ENCODE data around the gene FGD5. TPM values are rescaled to one million over a fixed set of nuclear protein-coding genes. Genes with fewer than 3 reads are reported as not detected.

FGD5 gene, protein sequence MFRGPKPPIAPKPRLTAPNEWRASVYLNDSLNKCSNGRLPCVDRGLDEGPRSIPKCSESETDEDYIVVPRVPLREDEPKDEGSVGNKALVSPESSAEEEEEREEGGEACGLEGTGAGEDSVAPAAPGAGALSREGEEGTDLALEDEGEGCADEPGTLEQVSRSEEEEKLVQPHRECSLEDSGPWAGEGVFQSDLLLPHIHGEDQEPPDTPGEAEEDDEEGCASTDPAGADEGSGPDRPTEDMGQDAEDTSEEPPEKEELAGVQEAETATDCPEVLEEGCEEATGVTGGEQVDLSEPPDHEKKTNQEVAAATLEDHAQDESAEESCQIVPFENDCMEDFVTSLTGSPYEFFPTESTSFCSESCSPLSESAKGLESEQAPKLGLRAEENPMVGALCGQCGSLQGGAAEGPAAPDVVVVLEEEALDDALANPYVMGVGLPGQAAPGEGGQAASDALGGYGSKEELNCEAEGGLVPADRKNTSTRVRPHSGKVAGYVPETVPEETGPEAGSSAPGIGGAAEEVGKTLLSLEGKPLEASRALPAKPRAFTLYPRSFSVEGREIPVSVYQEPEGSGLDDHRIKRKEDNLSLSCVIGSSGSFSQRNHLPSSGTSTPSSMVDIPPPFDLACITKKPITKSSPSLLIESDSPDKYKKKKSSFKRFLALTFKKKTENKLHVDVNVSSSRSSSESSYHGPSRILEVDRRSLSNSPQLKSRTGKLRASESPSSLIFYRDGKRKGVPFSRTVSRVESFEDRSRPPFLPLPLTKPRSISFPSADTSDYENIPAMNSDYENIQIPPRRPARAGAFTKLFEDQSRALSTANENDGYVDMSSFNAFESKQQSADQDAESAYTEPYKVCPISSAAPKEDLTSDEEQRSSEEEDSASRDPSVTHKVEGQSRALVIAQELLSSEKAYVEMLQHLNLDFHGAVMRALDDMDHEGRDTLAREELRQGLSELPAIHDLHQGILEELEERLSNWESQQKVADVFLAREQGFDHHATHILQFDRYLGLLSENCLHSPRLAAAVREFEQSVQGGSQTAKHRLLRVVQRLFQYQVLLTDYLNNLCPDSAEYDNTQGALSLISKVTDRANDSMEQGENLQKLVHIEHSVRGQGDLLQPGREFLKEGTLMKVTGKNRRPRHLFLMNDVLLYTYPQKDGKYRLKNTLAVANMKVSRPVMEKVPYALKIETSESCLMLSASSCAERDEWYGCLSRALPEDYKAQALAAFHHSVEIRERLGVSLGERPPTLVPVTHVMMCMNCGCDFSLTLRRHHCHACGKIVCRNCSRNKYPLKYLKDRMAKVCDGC (N-terminal part only)
- 16.2 TPM for total RNA-seq

- intact Hi-C loops (cut with DNase I): no loop called here
- no peak within 1 kb of the TSS for H3K27ac ChIP-seq
- no peak within 1 kb of the TSS for H3K4me3 ChIP-seq
- H3K9me3 ChIP-seq: no peaks in the 10 kb centered on the region
- DNase-seq (ENCODE audit: extremely low spot score in 2 of 2): no peak
- no peak for TF ChIP-seq POLR2A (IDR thresholded peaks at IDR 0.05)
- no peak for TF ChIP-seq CTCF (IDR thresholded peaks at IDR 0.05)
- no peak for TF ChIP-seq POLR2AphosphoS5 (IDR thresholded peaks at IDR 0.05; ENCODE audit: insufficient read depth in 1 of 2, low read depth in 1 of 2)
- no peaks in the 10 kb centered on the region for H3K27me3 ChIP-seq
- peaks cover 0 to 8% of the 10 kb centered on the region in 2 donors for H3K36me3 ChIP-seq
- H3K4me1 ChIP-seq: peaks cover 8% of the 10 kb centered on the region
These were observed at the start of gene FGD5 for GRCh38 chr3:14818804-14819500. Gene FGD5, plus strand, starts transcription at chr3:14818962. Its CDS starts 110 bp downstream, at chr3:14819072.

GRCh38 chr3:14769544-14770325, 49.0 kb upstream of the FGD5 start:
- TF ChIP-seq POLR2A (IDR thresholded peaks at IDR 0.05): no peak
- TF ChIP-seq POLR2AphosphoS5 (IDR thresholded peaks at IDR 0.05; ENCODE audit: insufficient read depth in 1 of 2, low read depth in 1 of 2): no peak
- no peak for TF ChIP-seq CTCF (IDR thresholded peaks at IDR 0.05)
- no peak overlapping the region for H3K4me3 ChIP-seq
- no peaks in the 10 kb centered on the region for H3K4me1 ChIP-seq
- no peaks in the 10 kb centered on the region for H3K9me3 ChIP-seq
- no peak overlapping the region for H3K27ac ChIP-seq
- intact Hi-C loops (cut with DNase I): no loop called here
- peak in 1 of 2 donors; percentile 72 for DNase-seq (ENCODE audit: extremely low spot score in 2 of 2)
- H3K27me3 ChIP-seq: no peaks in the 10 kb centered on the region
- H3K36me3 ChIP-seq: no peaks in the 10 kb centered on the region

DNA sequence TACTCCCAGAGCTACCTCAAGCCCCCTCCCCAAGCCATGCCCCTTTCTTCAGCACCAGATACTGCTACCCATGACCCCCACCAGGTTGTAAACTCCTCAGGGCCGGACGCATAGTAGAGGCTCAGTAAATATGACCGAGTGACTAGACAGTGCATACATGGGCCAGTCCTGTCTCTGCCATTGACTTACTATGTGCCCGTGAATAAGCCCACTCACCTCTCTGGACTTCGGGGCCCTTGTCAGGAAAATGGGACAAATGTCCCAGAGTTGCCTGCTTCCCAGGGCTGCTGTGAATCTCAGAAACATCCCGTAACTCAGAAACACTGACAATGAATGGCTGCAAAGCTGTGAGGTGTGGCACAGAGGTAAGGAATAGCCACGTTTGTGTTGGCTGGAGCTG, 48.2 kb upstream of the FGD5 start:
- DNase-seq (ENCODE audit: extremely low spot score in 2 of 2): peak in 1 of 2 donors; percentile 83
- Histone ChIP-seq H3K27ac (no peak overlapping the region), H3K9me3 (no peaks in the 10 kb centered on the region), H3K4me1 (no peaks in the 10 kb centered on the region), H3K27me3 (no peaks in the 10 kb centered on the region), H3K4me3 (no peak overlapping the region), H3K36me3 (no peaks in the 10 kb centered on the region)
- intact Hi-C loops (cut with DNase I): no loop called here
- TF ChIP-seq POLR2AphosphoS5 (IDR thresholded peaks at IDR 0.05; ENCODE audit: insufficient read depth in 1 of 2, low read depth in 1 of 2) (no peak), POLR2A (IDR thresholded peaks at IDR 0.05) (no peak), CTCF (IDR thresholded peaks at IDR 0.05) (no peak)

Measured in vagina (tissue), 2 donors.